Fibroblast of skin of abdomen (primary cell): Measurements from ENCODE around the gene HSPA9. TPM values are rescaled to one million over a fixed set of nuclear protein-coding genes. Genes with fewer than 3 reads are reported as not detected.

Experiments used
- DNase-seq: peaks from one replicate; pipeline ENCODE4 v3.0.0-alpha.2; 2013
- polyA plus RNA-seq, 2 experiments: library from polyadenylated mRNA; unstranded; fragments of 120-200 nt; gene quantifications; one replicate each; pipeline ENCODE4 v1.2.1, GENCODE V29; 2013; ENCODE audit not compliant: insufficient read length in 2 of 2

HSPA9 gene
- 367 TPM for polyA plus RNA-seq (2013, experiment 1 of 2; ENCODE audit: insufficient read length)
- 345 TPM for polyA plus RNA-seq (2013, experiment 2 of 2; ENCODE audit: insufficient read length)

DNA sequence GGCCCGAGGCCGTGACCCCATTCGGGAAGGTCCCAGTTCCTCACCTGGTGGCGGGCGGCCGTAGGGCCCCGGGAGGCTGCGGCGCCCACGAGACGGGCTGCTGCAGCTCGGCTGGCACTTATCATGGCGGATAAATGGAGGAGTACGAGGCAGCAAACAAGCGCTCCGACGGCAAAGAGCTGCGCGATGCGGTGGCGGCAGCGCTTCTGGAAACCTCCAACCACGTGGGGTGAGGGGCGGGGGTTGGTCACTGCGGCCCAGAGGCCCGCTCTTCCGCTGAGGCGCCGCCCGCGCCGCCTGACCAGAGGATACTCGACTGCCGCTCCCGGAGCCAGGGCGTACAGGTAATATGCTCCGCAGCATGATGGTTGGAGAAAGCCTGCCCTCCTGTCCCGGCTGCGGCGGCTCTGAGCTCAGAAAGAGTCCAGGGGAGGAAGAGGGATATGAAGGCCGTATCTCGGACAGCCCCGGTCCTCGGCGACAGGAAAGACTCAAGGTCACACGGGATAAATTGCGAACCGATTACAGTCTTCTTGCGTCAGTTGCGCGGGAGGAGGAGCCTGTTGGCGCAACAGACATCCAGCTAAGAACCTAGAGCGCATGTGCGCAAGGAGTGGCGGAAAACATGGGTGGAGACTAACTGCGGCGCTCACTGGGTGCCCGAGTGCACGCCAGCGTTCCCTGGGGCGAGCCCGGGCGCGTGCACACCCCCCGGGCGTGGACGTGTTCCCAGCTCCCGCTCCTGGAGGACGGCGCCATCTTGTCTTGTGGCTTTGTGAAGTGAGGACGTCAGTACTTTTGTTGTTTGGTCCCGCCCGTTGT lies at the start of gene HSPA9:
Gene HSPA9 (minus strand): TSS at position 208 of the 822 bp plus-strand sequence. CDS start 83 bp downstream, at position 125.
- peak; percentile 100 for DNase-seq

DNA sequence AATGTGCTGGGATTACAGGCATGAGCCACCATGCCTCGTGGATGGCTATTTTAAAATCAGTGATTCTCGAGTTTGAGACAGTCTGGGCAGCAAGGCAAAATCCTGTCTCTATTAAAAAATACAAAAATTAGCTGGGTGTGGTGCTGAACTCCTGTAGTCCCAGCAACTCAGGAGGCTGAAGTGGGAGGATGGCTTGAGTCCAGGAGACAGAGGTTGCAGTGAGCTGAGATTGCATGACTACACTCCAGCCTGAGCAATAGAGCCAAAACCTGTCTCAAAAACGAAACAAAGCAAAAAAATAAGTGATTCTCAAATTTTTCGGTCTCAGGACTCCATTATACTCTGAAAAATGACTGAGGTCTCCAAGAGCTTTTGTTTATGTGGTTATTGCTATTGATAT lies 47.9 kb upstream of the HSPA9 start:
- no peak for DNase-seq

DNA sequence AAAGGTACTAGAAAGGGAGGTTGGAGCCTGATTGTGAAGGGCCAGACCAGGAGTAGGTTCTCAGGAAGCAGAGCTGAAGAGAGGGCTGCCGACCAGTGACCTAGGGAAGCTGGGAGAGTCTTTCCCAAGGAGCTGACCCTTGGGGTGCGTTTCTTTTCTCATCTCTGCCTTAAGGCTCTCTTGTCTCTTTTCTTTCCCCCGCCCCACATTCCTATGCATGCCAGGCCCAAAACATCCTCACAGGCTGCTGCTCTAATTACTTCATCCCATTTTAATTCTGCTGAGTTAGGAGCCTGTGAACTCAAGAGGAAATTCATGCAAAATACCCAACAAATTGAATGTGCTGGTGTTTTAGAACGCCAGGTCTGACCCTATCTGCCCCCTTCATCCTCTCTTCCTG lies 46.9 kb upstream of the HSPA9 start:
- DNase-seq = no peak

DNA sequence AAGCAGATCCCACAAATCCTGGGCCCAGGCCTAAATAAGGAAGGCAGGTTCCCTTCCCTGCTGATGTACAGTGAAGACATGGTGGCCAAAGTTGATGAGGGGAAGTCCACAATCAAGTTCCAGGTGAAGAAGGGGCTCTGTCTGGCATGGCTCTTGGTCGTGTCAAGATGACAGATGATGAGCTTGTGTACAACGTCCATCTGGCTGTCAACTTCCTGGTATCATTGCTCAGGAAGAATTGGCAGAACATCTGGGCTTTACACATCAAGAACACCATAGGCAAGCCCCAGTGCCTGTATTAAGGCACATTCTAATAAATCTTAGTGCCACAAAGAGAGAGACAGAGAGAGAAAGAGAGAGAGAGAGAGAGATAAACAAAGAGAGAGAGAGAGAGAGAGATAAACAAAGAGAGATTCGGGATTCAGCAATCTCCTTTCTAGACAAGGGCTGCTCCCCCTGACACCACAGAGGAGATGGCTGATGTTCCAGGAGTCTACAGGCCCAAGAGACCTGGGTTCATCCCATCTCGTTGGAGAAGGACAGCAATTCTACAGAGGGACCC lies 45.5 kb upstream of the HSPA9 start:
- no peak for DNase-seq

DNA sequence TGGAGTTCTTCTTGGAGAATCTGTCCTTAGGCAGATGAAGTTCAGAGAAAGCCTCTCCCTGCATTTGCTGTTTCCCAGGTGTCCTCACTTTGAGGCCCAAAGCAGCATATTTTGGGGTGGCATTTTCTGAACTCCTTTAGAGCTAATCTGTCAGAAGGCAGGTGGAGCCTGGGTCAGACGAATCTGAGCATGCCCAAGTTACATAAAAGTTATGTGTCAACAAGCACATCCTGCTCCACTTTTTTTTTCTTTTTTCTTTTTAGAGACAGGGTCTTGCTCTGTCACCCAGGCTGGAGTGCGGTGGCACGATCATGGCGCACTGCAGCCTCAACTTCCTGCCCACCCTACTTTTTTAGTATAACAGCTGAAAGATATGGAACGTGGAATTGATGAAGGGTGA lies 41.3 kb upstream of the HSPA9 start:
- no peak for DNase-seq

DNA sequence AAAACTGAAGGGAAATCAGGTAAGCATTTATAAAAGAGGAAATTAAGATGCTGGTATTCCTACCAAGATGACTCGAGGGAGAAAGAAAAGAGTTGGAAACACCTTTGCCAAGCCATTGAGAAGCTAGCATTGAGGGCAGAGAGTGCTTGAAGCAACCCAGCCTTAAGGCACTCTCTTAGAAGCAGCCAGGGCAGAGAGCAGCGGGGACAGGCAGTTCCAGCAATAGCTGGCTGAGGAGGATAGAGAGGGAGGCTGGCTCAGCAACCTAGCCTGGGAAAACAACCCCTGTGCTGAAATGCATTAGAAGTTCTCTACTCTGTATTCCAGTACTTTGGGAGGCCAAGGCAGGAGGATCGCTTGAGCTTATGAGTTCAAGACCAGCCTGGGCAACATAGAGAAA lies 40.3 kb upstream of the HSPA9 start:
- DNase-seq = no peak

DNA sequence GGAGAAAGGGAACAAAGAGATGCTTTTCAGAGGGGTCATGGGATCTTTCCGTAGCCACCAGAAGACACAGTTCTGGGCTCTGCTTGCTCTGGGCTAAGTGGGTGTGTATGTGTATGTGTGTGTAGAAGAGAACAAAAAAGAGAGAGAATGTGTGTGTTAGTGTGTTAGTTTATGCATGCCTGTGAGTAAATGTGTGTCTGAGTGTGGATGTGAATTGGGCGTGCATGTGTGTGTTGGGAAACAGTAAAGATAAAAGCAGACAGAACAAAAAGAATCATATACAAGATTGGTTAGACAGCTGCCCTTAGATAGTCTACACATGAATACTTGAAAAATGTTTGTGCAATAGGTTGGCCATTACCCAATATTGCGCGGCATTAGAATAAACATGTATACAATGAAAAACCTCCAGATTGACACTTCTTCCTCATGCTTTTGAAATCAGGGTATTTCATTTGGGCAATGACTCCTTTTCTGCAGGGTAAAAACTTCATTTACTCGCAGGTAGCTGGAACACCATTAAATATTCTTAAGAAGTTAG lies 36.5 kb upstream of the HSPA9 start:
- DNase-seq = no peak

DNA sequence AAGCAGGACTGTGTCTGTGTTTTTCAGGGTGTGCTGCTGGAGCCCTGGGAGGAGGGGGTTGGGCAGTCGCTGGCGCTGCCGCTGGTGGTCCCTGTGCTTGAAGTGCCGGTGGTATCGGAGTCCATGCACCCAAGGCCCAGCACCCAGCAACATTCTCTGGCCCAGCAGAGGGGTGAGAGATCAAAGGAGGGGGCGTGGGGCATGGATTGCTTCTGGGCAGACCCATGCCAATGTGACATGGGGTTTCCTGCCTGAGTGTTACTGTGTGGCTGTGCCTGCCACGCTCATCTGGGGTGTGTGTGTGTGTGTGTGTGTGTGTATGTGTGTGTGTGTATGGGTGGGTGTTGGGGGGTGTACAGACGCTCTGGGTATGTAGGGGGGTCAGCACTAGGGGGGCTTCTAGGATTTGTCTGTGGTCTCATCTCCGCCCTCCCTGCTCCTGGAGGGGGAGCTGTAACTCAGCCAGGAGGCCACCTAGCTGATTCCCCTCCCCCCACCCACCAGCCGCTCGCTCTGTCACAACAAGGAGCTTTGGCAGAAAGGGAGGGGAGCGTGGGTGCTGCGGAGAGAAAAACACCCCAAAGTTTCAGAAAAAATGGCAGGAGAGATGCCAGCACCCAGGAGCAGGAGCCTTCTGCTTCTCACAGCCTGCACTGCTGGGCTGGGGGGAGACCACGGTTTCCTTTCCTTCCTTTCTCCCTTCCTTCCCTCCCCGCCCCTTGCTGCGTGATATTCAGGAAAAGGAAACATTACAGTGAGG lies 35.9 kb upstream of the HSPA9 start:
- DNase-seq = no peak

DNA sequence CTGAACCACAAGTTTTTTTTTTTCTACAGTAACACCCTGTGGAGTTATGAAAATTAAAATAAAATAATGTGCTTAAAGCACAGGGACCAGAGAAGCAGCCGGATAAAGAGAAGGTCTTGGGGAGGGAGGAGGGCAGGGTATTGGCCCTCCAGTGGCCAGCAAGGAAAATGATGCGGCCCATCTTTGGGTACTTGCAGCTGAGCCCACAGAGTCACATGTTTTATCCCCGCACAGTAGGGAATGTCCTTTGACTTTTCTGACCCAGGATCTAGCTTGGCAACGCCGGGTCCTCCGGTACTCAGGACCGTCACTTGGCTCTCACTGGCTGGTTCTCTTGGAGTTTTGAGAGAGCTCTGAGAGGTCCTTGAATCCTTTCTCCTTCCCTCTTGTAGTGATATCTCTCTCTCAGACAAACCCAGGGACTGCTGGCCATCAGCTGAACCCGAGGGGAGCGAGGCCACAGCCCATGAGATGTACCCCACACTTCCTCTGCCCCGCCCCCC lies 35.3 kb upstream of the HSPA9 start:
- no peak for DNase-seq

DNA sequence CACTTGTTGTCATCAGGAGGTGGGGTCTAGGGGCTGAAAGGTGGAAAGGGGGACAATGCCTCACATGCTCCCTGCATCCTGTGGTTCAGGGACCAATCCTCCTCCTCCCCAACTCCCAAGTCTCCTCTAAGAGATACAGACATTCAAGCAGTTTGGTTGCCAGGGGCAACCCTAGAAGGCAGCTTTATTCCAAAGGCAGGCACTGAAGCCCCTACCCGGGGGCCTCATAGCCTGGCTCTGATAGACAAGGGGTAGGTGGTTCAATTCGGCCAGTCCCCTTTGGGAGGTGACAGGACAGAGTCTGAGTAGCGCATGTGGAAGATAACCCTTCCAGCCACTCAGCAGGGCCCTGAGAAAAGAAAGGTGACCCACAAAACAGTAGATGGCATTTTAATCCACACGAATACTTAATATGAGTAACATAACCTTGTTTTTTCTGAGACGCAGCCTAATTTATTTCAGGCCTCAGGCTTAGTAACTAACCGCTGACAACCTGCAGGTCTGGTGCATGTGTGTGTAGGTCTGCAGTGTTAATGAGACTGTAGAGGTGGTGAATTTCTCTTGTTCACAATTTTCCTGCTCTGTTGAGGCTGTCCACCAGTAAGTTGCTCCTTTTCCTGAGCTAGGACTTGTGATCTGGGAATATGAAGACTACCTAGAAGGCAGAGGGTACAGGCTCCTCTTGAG lies 31.3 kb upstream of the HSPA9 start:
- DNase-seq = no peak

DNA sequence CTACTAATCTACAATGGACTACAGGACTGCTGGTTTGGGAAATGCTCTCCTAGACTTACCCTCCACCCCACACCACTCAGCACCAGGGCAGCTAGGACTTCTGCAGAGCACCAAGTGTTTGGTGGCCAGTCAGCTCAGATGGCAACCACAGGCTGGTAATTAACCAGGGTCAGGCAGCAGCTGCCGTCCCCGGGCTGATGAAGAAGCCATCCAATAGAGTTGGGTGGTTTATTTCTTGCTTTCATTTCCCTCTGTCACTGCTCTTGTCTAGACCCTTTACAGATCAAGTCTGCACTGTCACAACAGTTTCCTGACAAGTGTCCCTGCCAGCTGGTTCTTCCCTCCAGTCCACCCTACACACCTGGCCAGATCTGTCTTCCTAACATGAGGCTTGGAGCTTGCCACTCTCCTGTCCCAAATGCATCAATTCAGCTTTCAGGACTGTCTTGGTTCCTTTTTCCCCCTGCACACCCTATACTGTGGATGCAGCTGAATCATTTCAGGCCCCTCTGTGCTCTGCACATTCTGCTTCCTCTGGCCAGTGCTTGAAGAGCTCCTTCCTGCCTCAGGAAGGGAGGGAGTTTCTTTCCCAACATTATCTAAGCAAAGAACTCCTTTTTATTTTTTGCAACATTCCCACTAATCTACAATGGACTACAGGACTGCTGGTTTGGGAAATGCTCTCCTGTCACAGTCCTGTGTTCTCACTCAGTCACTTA lies 30.2 kb upstream of the HSPA9 start:
- DNase-seq = no peak

DNA sequence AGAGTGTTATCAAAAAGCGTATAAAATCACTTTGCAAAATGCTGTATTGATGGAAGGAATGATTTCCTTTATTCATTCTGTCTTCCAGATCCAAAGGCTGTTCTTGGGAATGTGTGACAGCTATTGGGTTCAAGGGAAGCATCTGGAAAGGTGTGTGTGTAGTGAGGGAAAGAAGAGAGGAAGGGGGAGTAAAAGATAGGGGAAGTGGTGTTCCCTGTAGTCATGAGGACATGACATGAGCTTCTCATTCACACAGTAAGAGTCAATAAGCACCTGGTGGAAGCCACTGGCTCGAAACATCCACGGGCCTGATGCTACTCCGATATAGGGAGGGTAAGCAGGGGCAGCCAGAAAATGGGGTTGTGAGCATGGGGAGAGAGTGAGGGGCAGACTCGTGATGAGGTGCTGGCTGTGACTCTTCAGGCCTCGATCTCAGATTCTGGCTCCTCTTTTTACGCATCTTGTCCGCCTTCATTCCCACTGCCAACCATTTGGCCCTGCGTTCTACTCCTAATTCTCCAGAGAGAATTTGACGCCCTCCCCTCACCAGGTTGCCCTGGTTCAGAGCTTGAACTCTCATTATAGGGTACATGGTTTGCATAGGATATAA lies 29.1 kb upstream of the HSPA9 start:
- no peak for DNase-seq

DNA sequence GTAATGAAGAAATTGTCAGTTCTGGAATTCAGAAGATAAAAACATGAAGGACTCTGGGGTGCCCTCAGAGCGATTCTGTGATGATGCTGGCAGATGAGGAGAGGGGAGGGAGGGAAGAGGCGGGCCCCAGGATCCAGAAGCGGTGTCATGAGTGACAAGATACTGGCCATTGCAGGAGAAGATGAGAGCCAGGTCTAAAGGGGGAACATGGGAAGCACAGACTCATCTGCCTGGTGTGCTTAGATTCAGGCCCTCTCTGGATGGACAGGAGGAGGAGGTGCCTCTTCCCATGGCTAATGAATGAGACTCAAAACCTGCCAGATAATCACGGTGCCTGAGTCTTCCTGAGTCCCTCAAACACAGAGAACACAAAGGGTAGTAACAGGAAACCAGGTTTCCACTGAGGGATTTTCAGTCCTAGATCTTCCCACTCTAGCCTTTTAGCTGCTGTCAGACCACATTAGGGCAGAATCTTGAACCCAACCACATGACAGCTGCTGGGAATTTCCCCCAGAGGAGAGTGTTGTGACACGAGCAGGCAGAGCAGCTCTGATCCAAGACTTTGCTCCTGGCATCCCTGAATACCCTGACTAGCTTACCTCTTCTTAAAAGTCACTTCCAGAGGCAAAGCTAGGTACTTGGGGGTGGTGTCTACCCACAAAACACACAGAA lies 28.2 kb upstream of the HSPA9 start:
- no peak for DNase-seq

DNA sequence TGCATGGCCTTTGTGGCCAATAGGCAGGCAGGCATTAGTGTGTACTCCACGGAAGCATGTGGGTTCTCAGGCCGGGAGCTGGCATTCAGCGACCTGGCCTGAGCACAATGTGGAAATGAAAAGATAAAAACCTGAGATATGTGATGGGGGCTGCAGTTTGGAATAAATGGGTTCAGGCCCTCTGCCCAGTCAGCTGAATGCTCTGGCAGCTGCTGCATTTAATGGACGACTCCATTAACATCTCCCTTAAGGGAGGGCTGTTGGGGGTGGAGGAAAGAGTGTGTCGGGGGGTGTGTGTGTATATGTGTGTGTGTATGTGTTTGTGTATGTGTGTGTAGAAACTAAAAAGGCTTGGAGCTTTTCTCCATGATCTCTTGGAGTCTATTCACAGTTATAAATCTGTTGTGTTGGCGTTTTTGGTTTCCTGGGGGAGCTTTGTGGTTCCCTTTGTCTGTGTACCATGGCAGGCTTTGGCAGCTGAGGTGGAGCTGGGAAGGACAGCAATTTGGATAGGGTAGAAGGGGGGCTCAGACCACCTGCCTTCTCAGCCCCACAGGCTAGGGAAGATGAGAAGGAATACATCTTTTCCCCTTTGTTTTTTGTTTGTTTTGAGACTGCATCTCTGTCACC lies 27.3 kb upstream of the HSPA9 start:
- DNase-seq = no peak

DNA sequence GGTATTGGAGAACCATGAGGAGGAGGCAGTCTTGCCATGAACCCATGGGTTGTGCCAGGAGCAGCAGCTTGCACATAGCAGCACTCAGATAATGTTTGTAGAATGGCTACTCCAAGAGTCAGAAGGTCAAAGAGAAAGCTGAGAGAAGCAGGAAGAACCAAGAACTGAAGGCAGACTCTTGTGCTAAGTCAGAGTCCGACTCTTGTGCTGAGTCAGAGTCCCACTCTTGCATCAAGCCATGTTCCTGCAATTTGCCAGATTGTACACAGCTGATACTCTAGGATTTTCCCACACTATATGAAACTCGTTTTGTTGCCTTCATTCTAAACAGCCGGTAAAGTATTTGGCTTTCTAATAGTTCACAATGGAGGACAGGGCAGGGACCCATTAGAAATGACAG lies 26.2 kb upstream of the HSPA9 start:
- DNase-seq = peak; percentile 33

DNA sequence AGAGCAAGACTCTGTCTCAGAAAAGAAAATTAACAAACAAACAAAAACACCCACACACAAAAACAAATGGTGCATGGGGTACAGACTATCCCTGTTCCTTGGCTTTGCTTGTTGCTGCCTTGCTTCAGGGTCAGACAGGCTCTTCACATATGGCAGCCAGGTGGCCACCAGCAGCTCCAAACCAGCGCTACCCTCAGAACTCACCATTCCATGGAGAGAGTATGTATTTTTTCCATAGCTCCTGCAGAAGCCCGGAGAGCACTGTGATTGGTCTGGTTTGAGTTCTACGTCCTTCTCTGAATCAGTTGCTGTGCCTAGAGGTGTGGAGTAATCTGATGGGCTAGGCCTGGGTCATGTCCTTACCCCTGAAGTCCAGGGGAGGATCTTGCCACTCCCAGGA lies 25.2 kb upstream of the HSPA9 start:
- DNase-seq = no peak

DNA sequence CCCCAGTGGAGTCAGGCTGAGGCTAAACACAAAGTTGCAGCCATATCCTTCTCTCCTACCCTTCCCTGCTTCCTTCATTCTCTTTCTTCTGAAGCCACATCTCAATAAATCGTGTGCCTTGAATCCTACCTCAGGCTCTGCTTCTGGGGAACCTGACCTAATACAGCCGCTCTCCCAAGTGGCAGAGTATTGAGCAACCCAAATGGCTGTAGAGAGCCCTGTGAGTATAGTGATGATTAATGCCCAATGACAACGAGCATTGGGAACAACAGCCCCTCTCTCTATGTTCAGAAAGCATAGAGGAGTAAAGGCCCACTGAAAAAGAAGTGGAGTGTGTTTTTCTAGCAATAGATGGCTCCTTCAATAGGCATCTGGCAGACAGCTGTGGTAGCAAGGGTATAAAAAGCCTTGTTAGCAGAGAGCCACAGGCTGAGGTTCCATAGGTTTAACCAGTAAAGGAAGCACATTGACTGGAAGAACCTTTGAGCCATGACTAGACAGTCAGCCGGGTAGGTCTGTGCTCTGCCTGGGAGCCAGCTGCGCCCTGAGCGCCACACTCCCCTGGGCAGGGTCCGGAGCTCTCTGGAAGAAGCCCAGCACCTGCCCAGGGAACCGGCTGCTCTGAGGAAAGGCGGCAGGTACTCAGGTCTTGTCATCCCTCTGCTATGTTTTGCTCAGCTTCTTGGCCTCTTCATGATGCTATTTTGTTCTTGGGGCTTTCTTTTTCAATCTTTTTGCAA lies 22.6 kb upstream of the HSPA9 start:
- no peak for DNase-seq

DNA sequence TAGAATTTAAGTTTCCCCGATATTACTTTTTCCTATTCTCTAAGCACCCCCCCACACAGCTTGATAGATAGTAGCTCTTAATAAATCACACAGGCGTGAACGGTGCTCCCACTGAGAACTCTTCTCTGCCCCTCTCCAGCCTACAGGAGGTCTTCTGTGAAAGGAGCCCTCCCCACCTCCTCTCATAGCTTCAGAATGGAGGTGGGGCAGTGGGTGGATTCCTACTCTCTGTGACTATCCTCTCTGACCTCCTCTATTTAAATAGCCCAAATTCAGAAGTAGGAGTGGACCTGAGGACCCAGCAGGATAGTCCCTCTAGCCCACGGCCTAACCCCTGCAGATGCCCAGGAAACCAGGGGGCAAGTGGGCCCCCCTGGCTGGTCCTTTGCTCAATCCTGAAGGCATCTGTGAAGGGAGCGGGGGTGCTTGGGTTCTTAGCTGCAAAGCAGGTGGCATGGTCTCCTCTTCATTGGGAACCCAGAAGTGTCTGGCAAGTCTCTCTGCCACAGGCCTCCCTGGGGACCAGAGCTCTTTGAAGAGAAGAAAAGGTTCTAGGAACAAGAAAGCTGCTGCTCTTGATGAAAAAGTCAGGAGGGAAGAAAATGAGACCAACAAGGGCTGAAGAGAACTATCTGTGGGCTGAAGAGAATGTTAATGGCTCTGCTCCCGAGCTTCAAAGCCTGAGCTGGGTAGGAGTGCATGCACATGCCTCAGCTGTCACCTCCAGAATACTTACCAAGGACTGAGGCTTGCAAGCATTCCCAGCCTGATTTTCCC lies 21.1 kb upstream of the HSPA9 start:
- no peak for DNase-seq
